T-helper 9 cell (primary cell): ENCODE data around the gene SLC38A4.
"Not testable (repeated sequence)": the region's sequence is repeated elsewhere in the genome, so short reads cannot be mapped to it uniquely, and the experiment has no call there.

Experiments
- DNase-seq: peaks from one replicate; pipeline ENCODE4 v3.0.0-alpha.2; 2020

The SLC38A4 gene

DNA sequence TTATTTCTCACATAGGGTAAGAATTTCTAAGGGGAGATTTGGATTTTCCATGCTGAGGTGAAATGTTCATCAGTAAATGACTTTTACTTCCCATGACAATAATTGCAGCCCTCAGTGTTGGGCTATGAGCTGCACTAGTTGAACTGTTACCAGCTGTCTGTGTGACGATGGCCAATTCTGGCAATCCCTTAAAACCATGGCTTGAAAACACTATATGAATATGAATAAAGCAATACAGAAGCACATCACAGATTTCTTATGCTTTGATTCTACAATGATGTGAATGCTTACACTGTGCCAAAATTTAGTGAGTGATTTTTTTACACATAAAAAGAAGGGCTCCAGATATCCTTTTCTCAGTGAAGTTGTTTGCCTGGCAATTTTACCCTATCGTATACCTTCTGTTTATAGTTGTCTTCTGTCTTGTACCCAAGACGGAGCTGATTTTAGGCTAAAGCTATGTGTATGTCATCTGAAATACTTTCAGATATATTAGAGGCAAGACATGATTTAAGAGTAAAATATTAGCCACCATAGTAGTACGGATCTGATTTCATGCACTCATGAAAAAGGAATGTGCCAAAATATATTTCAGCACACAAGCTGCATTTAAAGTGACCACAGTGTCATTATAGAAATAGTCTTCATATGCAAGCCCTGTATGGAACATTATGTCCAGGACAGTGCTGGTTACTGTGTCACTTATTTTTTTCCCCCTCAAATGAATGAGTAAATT lies 52.0 kb downstream of the SLC38A4 start:
- no peak for DNase-seq

DNA sequence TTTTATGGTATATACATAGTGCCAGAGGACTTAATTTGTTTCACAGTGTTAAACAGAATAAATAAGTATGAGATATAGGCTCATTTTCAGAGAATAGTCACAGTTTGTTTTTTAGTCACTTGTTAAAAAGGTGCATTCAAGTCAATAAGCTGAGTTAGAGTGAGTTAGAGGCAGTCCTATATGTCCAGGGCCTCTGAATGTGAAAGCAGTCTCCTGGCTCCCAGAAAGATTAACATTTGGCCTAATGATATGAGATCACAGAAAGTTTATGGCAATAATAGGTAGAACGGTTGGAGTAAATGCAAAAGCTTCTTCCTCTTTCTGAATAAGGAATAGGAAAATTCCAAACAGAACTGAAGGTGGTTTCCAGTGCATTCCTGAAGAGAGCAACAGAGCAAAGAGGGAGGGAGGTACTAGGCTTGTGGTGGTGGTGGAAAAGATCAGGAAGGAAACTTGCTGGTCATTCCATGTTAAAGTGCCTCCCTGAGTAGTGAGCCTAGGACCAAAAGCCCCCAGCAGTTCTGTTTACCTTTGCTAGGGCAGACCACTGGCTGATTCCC lies 54.4 kb downstream of the SLC38A4 start:
- no peak for DNase-seq

DNA sequence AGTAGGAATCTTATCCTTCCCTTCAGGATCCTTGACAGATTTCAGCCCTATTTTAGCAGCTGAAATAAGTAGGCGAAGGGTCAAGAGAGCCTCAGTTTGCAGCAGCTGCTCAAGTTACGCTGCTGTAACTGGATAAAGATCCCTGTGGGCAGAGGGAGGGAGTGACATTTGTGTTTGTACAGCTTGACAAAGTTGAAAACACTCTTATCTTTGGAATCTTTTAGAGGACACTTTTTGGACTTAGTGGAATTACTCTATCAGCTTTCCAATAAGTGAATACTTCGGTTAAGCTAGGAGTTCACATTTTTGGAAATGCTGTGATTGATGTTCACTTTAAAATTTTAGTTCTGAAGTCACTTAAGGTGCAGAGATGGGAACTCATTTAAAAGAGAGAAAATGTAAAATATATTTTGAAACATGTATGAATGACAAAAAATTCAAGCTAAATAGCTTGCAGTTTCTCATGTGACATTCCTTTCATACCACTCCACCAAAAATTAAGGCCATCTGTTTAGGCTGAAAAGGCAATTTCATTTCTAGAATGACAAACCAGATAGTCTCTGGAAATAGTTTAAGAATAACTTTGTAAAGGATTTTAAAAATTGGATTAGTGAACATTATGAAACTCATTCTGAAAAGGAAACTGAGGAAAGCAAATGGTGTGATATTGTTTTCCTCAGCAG lies 55.2 kb downstream of the SLC38A4 start:
- no peak for DNase-seq

DNA sequence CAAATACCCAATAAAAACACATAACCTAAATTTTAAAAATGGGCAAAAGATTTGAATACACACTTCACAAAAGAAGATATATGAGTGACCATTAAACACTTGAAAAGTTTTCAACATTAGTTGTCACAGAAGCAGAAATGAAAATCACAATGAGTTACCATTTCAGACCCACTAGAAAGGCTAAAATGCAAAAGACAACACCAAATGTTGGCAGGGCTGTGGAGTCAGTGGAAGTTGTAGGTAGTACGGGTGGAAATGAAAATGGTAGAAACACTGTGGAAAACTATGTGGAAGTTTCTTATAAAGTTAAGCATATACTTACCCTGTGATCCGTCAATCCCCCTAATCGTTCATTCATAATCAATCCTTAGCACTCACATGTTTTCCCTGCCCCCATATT lies 61.8 kb downstream of the SLC38A4 start:
- no peak for DNase-seq

DNA sequence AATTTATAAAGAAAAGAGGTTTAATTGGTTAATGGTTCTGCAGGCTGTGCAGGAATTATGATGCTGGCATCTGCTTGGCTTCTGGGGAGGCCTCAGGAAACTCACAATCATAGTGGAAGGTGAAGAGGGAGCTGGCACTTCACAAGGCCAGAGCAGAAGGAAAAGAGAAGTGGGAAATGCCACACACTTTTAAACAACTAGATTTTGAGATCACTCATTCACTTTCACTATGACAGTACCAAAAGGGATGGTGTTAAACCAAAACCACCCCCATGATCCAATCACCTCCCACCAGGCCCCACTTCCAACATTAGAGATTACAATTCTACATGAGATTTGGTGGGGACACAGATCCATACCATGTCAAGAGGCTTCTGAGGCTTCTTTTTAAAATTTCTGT lies 62.6 kb downstream of the SLC38A4 start:
- DNase-seq = no peak

DNA sequence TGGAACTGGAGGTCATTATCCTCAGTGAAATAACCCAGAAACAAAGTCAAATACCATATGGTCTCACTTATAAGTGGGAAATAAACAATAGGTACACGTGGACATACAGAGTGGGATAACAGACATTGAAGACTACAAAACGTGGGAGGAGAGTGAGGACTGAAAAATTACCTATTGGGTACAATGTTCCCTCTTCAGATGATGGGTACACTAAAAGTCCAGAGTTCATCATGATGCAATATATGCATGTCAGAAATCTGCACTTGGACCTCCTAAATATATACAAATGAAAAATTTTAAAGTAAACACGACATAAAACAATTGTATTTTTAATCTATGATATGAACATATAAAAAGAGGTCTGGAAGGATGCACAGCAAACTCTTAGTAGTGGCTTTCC lies 71.2 kb downstream of the SLC38A4 start:
- no peak for DNase-seq

DNA sequence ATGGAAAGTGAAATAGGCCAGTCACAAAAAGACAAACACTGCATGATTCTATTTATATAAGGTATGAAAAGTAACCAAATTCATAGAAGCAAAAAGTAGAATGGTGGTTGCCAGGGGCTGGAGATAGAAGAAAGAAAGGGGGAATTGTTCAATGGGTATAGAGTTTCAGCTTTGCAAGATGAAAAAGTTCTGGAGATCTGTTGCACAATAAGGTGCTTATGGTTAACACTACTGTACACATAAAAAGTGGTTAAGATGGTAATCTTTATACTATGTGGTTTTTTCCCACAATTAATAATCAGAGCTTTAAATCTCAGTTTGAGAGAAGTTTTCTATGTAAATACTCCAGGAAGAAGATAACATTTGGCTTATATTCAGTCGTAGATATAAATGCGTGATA lies 73.4 kb downstream of the SLC38A4 start:
- DNase-seq = no peak

DNA sequence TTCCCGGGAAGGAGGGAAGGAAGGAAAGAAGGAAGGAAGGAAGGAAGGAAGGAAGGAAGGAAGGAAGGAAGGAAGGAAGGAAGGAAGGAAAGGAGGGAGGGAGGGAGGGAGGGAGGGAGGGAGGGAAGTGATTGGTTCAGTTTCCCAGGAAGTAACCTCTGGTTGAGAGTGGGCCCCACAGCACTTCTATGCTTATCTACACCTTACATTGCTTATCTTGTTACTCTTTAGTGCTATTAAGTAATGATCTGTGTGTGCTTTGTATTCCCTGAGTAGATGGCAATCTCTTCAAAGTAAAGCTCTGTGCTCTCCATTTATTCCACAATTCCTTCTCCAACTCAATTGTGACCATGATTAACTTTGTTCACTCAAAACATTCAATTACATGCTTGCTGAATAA lies 74.6 kb downstream of the SLC38A4 start:
- DNase-seq = no peak

DNA sequence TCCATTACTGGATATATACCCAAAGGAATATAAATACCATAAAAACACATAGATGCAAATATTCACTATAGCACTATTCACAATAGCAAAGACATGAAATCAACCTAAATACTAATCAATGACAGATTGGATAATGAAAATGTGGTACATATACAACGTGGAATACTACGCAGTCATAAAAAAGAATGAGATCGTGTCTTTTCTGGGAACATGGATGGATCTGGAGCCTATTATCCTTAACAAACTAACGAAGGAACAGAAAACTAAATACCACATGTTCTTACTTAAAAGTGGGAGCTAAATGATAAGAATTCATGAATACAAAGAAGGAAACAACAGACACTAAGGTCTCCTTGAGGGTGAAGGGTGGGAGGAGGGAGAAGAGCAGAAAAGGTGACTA lies 76.5 kb downstream of the SLC38A4 start:
- no peak for DNase-seq

DNA sequence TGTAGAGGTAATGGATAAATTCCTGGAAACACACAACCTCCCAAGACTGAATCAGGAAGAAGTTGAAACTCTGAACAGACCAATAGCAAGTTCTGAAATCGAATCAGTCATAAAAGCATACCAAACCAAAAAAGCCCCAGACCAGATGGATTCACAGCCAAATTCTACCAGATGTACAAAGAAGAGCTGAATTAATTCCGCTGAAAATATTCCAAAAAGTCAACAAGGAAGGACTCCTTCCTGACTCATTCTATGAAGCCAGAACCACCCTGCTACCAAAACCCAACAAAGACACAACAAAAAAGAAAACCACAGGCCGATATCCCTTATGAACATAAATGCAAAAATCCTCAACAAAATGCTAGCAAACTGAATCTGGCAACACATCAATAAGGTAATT lies 81.5 kb downstream of the SLC38A4 start:
- DNase-seq = no peak

DNA sequence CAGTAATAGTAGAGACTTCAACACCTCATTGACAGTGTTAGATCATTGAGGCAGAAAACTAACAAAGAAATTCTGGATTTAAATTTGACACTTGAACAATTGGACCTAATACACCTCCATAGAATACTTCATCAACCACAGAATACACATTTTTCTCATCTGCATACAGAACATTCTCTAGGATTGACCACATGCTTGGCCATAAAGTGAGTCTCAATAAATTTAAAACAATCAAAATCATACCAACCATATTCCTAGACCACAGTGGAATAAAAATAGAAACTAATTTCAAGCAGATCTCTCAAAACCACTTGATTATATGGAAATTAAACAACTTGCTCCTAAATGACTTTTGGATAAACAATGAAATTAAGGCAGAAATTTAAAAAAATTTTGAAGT lies 82.3 kb downstream of the SLC38A4 start:
- DNase-seq = no peak

DNA sequence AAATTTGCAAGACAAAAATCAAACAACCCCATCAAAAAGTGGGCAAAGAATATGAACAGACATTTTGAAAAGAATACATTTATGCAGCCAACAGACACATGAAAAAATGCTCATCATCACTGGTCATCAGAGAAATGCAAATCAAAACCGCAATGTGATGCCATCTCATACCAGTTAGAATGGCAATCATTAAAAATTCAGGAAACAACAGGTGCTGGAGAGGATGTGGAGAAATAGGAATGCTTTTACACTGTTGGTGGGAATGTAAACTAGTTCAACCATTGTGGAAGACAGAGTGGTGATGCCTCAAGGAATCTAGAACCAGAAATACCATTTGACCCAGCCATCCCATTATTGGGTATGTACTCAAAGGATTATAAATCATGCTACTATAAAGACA lies 83.5 kb downstream of the SLC38A4 start:
- not testable (repeated sequence) for DNase-seq

DNA sequence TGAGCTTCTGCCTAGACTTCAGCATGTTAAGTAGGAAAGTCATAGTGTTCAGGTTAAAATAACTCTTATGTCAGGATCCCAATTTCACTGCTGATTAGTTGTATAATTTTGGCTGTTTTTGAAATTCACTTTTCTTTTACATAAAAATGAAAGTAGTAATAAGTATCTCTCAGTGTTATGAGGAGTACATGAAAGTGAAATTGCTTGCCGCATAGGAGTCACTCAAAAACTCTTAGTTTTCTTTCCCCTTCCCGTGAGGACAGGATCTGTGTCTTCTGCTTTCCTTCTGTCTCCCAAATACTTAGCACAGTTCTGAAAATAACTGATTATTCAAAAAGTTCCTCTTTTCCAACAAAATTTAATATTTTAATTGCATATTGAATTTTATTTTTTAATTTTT lies 100.5 kb downstream of the SLC38A4 start:
- no peak for DNase-seq

DNA sequence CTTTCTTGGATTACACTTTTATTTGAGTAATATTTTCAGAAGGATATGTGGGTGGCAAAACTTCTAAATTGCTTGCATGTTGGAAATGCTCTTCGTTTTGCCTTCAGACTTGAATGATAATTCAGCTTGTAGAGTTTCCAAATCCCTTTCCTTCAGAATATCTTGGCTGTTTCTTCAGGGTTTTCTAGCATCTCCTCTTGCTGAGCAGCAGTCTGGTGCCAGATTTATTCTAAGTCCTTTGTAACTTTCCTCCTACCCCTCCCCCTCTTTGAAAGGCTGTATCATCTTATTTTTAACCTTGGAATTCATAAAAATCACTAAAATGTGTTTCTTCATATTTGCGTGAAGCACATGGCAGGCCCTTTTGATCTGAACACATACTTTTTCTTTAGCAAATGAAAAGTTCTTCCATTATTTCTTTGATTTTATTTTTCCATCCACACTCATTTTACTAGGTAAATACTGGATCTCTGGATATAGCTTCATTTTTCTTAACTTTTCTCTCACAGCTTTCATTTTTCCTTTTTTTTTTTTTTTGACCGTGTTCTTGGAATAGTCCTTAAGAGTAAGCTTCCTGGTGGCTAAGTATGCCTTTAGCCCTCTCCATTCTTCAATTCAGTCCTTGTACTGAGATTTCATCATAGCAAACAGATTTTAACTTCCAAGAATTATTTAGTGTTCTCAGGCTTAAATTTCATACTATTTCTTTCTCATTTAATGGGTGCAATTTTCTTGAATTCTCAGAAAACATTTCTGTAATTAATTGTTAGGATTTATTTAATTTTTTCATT lies 102.0 kb downstream of the SLC38A4 start:
- no peak for DNase-seq

DNA sequence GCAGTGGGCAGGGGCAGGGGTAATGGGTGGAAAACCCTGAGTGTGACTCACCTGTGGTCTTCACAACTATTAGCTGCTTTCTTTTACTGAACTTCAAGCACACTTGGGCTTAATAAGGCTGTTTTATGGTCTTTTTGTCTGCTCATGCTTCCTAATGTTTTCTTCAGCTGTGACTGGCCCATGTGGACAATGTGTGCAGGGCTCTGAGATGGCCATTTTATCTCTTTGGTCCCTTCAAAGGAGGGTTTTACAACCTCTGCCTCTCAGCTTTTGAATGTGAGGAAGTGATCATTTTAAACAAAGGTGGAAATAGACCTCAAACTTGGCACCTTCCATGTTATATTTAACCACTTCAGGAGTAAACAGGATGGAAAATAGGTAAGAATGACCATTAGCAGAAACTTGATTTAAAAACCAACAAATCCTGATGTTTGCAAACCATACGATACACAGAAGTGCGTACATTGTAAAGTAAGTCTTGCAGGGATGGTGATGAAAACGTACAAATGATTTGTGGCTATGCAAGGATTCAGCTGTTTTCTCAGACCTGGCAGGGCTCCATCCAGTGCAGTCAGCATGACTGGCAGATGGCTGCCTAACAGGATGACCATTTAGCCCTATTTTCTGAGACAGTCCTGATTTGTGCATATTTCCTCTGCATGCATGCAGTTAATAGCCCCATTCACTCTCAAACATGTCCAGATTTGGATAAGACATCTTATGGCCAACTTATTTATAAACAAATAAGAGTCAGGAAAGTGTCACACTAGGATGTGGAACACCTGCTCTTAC lies 103.2 kb downstream of the SLC38A4 start:
- DNase-seq = no peak

DNA sequence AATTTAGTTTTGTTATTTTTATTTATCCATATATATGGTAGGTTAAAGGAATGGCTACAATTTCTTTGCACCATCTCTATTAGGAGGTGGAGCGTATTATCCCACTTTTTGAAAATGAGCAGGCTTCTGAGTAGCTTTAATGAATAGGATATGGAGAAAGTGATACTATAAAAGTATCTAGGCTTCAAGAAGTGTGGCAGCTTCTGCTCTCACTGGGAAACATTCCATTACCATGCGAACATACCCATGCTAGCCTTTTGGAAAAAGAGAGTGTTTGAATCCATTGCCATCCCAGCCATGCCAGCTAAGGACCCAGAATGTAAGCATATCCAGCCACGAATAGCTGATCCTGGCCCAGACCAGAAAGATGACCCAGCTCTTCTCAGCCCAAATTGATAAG lies 107.3 kb downstream of the SLC38A4 start:
- DNase-seq = no peak

DNA sequence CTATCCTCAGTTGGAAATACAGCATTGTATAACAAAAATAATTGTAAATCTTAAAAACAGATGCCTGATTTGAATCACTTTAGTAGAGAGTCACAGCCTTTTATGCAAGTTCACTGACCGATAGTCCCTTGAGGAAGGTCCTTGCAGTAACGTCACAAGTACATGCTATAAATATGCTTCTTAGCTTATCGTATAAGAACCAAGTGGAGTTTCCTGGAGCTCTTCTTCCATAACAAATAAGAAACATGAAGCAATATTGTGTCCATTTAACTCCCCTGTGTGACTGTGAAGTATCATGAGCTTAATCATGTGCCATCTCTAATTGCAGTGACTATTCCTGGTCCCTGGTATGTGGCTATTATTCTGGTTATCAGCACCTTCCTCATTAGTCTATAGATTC lies 107.9 kb downstream of the SLC38A4 start:
- no peak for DNase-seq

DNA sequence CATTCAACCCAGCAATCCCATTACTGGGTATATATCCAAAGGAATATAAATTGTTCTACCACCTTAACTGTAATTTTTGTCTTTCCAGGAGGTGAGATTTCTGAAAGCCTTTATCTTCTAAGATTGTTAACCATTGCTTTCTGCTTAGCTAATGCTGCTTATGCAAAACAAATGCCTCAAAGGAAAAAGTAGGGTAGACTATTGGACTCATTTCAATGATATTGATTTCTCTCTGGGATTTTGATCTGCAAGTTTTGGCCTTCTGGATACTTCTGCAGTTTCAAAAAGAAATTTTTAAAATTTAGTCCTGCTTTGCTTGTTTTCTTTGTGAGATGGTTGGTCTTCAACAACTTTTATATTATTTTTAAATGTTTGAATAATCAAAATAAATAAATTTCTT lies 108.6 kb downstream of the SLC38A4 start:
- DNase-seq = no peak
